Loucy (cell line): ENCODE data around the gene C14orf119.
A peak's percentile ranks its signal among the peaks of the same experiment; 100 is the strongest.

Source experiments
- CTCF ChIP-seq: fragments of 200-600 bp; sonication (generic); conservative IDR thresholded peaks from 2 replicates; pipeline ENCODE4 v1.5.1; 2014; ENCODE audit warnings: mild to moderate bottlenecking, antibody characterized with exemption, low read length
- EZH2phosphoT487 ChIP-seq: fragments of 200-600 bp; IDR thresholded peaks from 2 replicates; pipeline ENCODE4 v1.6.1; 2018; ENCODE audit warnings: antibody characterized with exemption, mild to moderate bottlenecking, moderate library complexity, borderline replicate concordance

- TF ChIP-seq CTCF (peak; percentile 100), EZH2phosphoT487 (no peak)
Measured at GRCh38 chr14:23120541-23121251, 25.4 kb downstream of the C14orf119 start.
